ENCODE data around the gene HYAL3.
"Not testable (repeated sequence)": the region's sequence is repeated elsewhere in the genome, so short reads cannot be mapped to it uniquely, and the experiment has no call there.

The HYAL3 gene

GRCh38 chr3:50312041-50312440 lies 12.8 kb upstream of the HYAL3 start:
- not testable (repeated sequence) for DNase-seq

- no peak for DNase-seq
Observed at GRCh38 chr3:50304601-50305000, 5.4 kb upstream of the HYAL3 start.

- no peak for DNase-seq
Observed at GRCh38 chr3:50303013-50303815, 4.0 kb upstream of the HYAL3 start, which contains the start of gene HYAL1. Gene HYAL1, minus strand, starts transcription at chr3:50303574. Its CDS starts 618 bp downstream, at chr3:50302956.

- no peak for DNase-seq
Observed at GRCh38 chr3:50302095-50303012, 3.1 kb upstream of the HYAL3 start.

GRCh38 chr3:50300681-50301254 lies 1.6 kb upstream of the HYAL3 start:
- DNase-seq, result no peak

GRCh38 chr3:50299929-50300680 lies 900 bp upstream of the HYAL3 start:
- no peak for DNase-seq

GRCh38 chr3:50299638-50299928 lies 378 bp upstream of the HYAL3 start:
- no peak for DNase-seq

- no peak for DNase-seq
Observed at GRCh38 chr3:50297896-50298725, 1.1 kb downstream of the HYAL3 start.

- no peak for DNase-seq
Observed at GRCh38 chr3:50297384-50297775, 1.8 kb downstream of the HYAL3 start.

GRCh38 chr3:50296721-50297383 lies 2.4 kb downstream of the HYAL3 start:
- DNase-seq, result no peak

- no peak for DNase-seq
Observed at GRCh38 chr3:50295553-50296431, 3.4 kb downstream of the HYAL3 start.

- no peak for DNase-seq
Observed at GRCh38 chr3:50294492-50295403, 4.5 kb downstream of the HYAL3 start.

GRCh38 chr3:50294089-50294488 lies 5.1 kb downstream of the HYAL3 start:
- no peak for DNase-seq

GRCh38 chr3:50293079-50293801 lies 6.0 kb downstream of the HYAL3 start:
- no peak for DNase-seq

- peak; percentile 93 to 96 for DNase-seq
Observed at GRCh38 chr3:50292159-50293078, 6.8 kb downstream of the HYAL3 start, which contains the start of gene IFRD2. Gene IFRD2, minus strand, starts transcription at chr3:50292429. Its CDS starts 155 bp downstream, at chr3:50292274.

GRCh38 chr3:50290161-50290641 lies 9.0 kb downstream of the HYAL3 start:
- DNase-seq, result no peak

- DNase-seq, result no peak
Observed at GRCh38 chr3:50289130-50289529, 10.1 kb downstream of the HYAL3 start.

Data from NCI-H2081 (cell line).